Loucy (cell line): Measurements from ENCODE around the gene LDB1.

ENCODE experiments used
- EZH2phosphoT487 ChIP-seq: fragments of 200-600 bp; IDR thresholded peaks from 2 replicates; pipeline ENCODE4 v1.6.1; 2018; ENCODE audit warnings: antibody characterized with exemption, mild to moderate bottlenecking, moderate library complexity, borderline replicate concordance
- TF ChIP-seq, protein P1 (sequence below): fragments of 200-600 bp; sonication (generic); conservative IDR thresholded peaks from 2 replicates; pipeline ENCODE4 v1.5.1; 2014; ENCODE audit warnings: mild to moderate bottlenecking, antibody characterized with exemption, low read length

DNA sequence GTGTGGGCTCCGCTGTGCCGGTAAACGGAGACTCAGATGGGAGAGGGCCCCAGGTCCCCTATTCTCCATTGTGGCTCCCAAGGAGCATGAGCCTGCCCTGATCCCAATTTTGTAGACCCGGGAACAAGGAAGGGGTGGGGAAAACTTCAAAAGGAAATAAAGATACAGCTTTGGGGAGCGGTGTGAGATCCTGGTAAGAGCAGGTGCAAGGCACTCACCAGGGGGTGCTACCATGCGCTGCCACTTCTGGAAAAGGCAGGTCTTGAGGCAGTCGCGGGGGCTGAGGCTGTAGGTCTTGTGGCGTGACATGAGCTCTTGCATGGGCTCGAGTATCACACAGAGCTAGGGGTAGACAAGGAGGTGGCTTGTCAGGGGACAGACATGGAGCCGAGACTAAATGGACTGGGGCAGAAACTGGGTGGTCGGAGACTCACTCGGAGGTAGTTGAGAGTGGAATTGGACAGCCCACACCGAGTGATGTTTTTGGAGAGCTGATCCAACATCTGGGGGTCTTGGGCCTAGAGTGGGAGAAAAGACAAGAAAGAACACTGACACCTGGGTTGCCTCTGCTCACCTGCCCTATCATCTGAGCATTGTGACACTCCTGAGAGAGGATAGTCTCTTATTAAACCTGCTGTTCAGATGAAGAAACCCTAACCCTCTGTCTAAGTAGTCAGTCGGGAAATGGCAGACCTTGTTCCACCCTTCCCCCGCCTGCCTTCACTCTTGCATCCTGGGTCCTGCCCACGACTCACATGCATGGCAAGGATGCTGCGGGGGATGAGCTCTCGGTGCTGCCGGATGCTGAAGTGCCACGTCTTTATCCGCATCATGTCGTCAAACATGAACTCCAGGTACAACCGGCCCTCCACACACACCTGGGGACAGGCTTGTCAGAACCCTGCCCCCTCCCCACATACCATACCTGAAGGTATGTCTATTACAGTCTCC is 10.7 kb downstream of the LDB1 start:
- TF ChIP-seq, protein P1, sequence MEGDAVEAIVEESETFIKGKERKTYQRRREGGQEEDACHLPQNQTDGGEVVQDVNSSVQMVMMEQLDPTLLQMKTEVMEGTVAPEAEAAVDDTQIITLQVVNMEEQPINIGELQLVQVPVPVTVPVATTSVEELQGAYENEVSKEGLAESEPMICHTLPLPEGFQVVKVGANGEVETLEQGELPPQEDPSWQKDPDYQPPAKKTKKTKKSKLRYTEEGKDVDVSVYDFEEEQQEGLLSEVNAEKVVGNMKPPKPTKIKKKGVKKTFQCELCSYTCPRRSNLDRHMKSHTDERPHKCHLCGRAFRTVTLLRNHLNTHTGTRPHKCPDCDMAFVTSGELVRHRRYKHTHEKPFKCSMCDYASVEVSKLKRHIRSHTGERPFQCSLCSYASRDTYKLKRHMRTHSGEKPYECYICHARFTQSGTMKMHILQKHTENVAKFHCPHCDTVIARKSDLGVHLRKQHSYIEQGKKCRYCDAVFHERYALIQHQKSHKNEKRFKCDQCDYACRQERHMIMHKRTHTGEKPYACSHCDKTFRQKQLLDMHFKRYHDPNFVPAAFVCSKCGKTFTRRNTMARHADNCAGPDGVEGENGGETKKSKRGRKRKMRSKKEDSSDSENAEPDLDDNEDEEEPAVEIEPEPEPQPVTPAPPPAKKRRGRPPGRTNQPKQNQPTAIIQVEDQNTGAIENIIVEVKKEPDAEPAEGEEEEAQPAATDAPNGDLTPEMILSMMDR = no peak
- no peak for TF ChIP-seq EZH2phosphoT487
